MCF 10A (cell line): ENCODE data around the gene IL31RA. TPM values are rescaled to one million over a fixed set of nuclear protein-coding genes. Genes with fewer than 3 reads are reported as not detected.

Source experiments
- BruUV-seq: library from RNA; stranded (reverse); fragments of 400-500 nt; replicated peaks from 2 replicates; lab custom pipeline; 2021; lab: Mats Ljungman, UMichigan
- CTCF ChIA-PET: fragments of 300-600 bp; sonication (Branson Sonifier 250); formaldehyde crosslinking; extraction: SDS; loops from one replicate; lab custom pipeline; 2021; ENCODE audit warnings: antibody characterized with exemption, inconsistent platforms; lab: Yijun Ruan, JAX
- POLR2A ChIA-PET: fragments of 300-600, 350-650 bp; sonication (Branson Sonifier 250); formaldehyde crosslinking; extraction: SDS; loops from one replicate; lab custom pipeline; 2020; ENCODE audit warnings: antibody characterized with exemption, inconsistent platforms; lab: Yijun Ruan, JAX
- DNase-seq: peaks from one replicate; pipeline ENCODE4 v3.0.0-alpha.2; 2018; ENCODE audit not compliant: unreplicated experiment
- H3K27ac Mint-ChIP-seq: one replicate; pipeline ENCODE4 v1.8.0; 2022; ENCODE audit warnings: mild to moderate bottlenecking, low read depth, mixed read lengths; ENCODE audit not compliant: unreplicated experiment
- H3K27me3 Mint-ChIP-seq: one replicate; pipeline ENCODE4 v1.8.0; 2022; ENCODE audit warnings: mixed read lengths; ENCODE audit not compliant: insufficient read depth, unreplicated experiment
- H3K36me3 Mint-ChIP-seq: one replicate; pipeline ENCODE4 v1.8.0; 2022; ENCODE audit warnings: mild to moderate bottlenecking, moderate library complexity, mixed read lengths; ENCODE audit not compliant: insufficient read depth, unreplicated experiment
- H3K4me1 Mint-ChIP-seq: one replicate; pipeline ENCODE4 v1.8.0; 2022; ENCODE audit warnings: mixed read lengths; ENCODE audit not compliant: insufficient read depth, unreplicated experiment
- H3K4me3 Mint-ChIP-seq: one replicate; pipeline ENCODE4 v1.8.0; 2022; ENCODE audit warnings: mild to moderate bottlenecking, moderate library complexity, mixed read lengths; ENCODE audit not compliant: unreplicated experiment
- H3K9me3 Mint-ChIP-seq: one replicate; pipeline ENCODE4 v1.8.0; 2022; ENCODE audit warnings: mixed read lengths; ENCODE audit not compliant: unreplicated experiment
- intact Hi-C: fragments of 100-400 bp; cut with micrococcal nuclease; formaldehyde crosslinking; loops from 2 replicates; pipeline ENCODE4 v1.14.1; 2022
- total RNA-seq: library from RNA; stranded (reverse); gene quantifications from 2 replicates; pipeline ENCODE4 v1.2.3, GENCODE V29; 2022
- TF ChIP-seq, protein P1 (sequence below): fragments of 200-600 bp; IDR thresholded peaks from one replicate; pipeline ENCODE4 v1.8.0; 2022; ENCODE audit warnings: antibody characterized with exemption, mild to moderate bottlenecking; ENCODE audit not compliant: unreplicated experiment

The IL31RA gene
- total RNA-seq, 1 experiment from 2014 or later: 6.4 TPM

- H3K9me3 Mint-ChIP-seq: no peaks in the 10 kb centered on the region
- H3K4me3 Mint-ChIP-seq: no peak overlapping the region
- POLR2A ChIA-PET: interaction anchor here (0.7 kb wide), 1 partner anchor 65 kb away, joined by 3 read pairs; no protein-coding TSS in a partner anchor
- no peak overlapping the region for H3K27ac Mint-ChIP-seq
- CTCF ChIA-PET: interaction anchor here (0.8 to 1.2 kb wide), 2 partner anchors 8 to 10 kb away, joined by 3 to 6 read pairs; no protein-coding TSS in a partner anchor
- intact Hi-C loops: no loop called here
- no peaks in the 10 kb centered on the region for H3K4me1 Mint-ChIP-seq
- DNase-seq: no peak
- no TSS peak for BruUV-seq
- no peaks in the 10 kb centered on the region for H3K27me3 Mint-ChIP-seq
- TF ChIP-seq, protein P1, sequence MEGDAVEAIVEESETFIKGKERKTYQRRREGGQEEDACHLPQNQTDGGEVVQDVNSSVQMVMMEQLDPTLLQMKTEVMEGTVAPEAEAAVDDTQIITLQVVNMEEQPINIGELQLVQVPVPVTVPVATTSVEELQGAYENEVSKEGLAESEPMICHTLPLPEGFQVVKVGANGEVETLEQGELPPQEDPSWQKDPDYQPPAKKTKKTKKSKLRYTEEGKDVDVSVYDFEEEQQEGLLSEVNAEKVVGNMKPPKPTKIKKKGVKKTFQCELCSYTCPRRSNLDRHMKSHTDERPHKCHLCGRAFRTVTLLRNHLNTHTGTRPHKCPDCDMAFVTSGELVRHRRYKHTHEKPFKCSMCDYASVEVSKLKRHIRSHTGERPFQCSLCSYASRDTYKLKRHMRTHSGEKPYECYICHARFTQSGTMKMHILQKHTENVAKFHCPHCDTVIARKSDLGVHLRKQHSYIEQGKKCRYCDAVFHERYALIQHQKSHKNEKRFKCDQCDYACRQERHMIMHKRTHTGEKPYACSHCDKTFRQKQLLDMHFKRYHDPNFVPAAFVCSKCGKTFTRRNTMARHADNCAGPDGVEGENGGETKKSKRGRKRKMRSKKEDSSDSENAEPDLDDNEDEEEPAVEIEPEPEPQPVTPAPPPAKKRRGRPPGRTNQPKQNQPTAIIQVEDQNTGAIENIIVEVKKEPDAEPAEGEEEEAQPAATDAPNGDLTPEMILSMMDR: no peak
- no peaks in the 10 kb centered on the region for H3K36me3 Mint-ChIP-seq
Measured at GRCh38 chr5:55926476-55926875, 75.3 kb downstream of the IL31RA start.

DNA sequence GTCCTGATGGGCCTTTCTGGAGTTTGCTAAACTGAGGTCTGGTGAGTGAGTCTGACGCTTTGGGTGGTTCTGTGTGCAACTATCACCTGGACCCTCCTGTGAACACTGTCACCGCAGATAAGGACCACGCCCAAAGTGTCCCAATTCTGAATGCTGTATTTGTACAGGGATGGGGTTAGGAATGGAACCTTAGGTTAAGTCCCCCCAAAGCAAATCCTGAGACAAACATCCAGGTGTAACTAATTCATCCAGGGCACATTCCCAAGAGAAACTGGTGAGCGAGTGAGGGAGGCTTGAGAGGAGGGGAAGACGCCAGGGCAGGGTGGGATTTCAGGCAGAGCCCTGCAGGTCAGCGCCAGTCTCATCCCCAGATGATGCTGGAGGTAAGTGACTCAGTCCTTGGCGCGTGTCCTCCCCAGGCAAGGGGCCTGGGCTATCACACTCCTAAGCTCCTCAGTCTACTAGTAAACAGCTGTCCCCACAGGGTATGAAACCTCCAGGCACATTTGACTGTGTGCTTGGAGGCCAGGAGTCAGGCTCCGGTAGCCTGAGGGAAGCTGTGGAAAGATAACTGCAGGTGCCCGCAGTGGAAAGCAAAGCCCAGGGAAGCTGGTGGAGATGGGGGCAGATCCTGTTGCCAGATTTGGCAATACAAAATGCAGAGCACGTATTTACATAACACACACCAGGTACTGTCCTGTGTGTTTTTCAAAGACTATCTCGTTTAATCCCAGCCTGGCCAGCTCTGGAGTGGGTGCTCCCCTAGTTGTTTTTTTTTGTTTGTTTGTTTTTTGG, 76.9 kb downstream of the IL31RA start:
- no TSS peak for BruUV-seq
- Mint-ChIP-seq H3K9me3 (no peaks in the 10 kb centered on the region), H3K4me3 (no peak overlapping the region), H3K36me3 (no peaks in the 10 kb centered on the region), H3K27me3 (no peaks in the 10 kb centered on the region), H3K27ac (no peak overlapping the region), H3K4me1 (no peaks in the 10 kb centered on the region)
- no peak for DNase-seq
- intact Hi-C loops: no loop called here
- ChIA-PET POLR2A (interaction anchor here (0.6 to 0.7 kb wide), 2 partner anchors 66 to 349 kb away, joined by 3 read pairs; partner anchors contain the start of gene IL6ST), CTCF (no interaction called here)
- TF ChIP-seq, protein P1: no peak

DNA sequence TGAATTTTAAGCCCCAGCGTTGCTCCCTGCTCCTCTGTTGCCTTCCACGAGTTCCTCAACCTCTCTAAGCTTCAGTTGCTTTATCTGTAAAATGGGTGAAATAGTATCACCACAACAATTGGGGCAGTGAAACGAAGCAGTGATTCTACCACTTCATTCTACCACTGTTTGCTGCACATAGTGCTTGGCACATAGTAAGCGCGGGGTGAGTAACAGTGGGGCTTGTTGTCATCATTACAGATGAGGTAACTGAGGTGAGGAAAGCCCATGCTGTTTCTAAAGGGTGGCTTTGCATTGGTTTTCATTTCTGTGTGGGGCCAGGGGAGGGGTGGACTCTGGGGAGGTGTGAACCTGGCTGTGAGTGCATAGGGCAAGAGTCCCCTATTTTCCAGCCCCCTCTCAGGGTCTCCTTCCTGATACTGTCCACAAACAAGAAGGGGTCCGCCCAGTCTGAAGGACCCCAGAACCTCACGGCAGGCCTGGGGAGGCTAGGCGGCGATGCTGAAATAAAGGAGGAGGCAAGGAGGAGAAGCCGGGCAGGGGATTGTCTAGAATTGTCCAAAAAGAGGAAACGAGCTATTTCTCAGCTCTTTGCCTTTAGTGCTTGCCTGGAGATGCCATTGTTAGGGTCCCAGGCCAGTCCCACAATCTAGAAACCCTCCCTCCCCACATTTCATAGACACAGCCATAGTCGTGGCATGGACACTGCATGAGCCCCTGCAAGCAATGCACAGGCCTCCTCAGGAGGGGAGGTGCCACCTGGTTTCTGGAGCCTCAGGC, 78.1 kb downstream of the IL31RA start:
- ChIA-PET CTCF (interaction anchor here (0.5 to 1.1 kb wide), 6 partner anchors 46 to 703 kb away, joined by 3 to 4 read pairs (median 3); no protein-coding TSS in a partner anchor), POLR2A (interaction anchor here (0.6 kb wide), 1 partner anchor 347 kb away, joined by 3 read pairs; no protein-coding TSS in a partner anchor)
- Mint-ChIP-seq H3K27me3 (no peaks in the 10 kb centered on the region), H3K4me1 (no peaks in the 10 kb centered on the region), H3K4me3 (no peak overlapping the region), H3K9me3 (no peaks in the 10 kb centered on the region), H3K36me3 (no peaks in the 10 kb centered on the region), H3K27ac (no peak overlapping the region)
- TF ChIP-seq, protein P1: no peak
- no peak for DNase-seq
- BruUV-seq: no TSS peak
- intact Hi-C loops: no loop called here

DNA sequence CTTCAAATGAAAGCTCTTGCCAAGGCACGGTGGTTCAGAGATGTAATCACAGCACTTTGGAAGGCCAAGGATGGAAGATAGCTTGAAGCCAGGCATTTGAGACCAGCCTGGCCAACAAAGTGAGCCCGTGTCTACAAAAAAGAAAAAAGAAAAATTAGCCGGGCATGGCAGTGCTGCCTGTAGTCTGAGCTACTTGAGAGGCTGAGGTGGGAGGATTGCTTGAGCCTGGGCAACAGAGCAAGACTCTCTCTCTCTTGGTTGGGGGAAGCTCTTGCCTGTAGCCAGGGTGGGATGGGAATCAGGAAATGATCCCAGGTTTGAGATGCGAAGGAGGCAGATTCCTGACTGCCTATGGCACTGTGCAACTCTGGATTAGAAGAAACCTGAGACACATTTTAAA, 81.5 kb downstream of the IL31RA start:
- Mint-ChIP-seq H3K4me3 (no peak overlapping the region), H3K4me1 (no peaks in the 10 kb centered on the region), H3K9me3 (no peaks in the 10 kb centered on the region), H3K27me3 (no peaks in the 10 kb centered on the region), H3K36me3 (peaks cover 10% of the 10 kb centered on the region), H3K27ac (no peak overlapping the region)
- DNase-seq: no peak
- ChIA-PET POLR2A (interaction anchor here (1.4 kb wide), 1 partner anchor 10 kb away, joined by 3 read pairs; no protein-coding TSS in a partner anchor), CTCF (interaction anchor here (0.8 to 7.2 kb wide), 3 partner anchors 45 to 351 kb away, joined by 3 to 124 read pairs (median 5); no protein-coding TSS in a partner anchor)
- BruUV-seq: no TSS peak
- TF ChIP-seq, protein P1: no peak
- intact Hi-C loops: no loop called here
